ENCODE data around the gene VWCE.

DNA sequence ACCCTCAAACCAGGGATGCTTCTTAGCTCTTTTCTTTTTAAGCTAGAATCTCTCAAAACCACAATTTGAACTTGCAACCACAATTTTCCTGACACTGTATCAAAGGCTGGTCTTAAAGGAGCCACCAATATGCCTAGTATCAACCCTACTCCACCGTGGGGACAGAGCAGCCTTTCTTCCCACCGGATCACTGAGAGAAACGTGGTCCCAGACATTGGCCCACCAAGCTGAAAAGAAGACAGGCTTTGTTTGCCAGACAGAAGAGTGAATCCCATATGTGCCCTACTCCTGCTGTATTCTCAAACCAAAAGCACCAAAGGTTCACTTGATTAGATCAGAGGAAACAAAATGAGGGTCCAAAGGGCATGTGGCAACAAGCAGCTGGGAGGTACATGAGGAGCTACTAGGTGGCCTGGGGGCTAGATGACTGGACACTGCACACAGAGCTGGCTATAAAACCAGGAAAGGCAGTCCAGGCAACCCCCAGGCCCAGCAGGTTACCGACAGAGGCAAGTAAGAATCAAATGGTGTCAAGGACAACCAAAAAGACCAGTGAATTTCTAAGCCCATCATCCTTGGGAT is 3.6 kb upstream of the VWCE start:
- TF ChIP-seq, protein P1, sequence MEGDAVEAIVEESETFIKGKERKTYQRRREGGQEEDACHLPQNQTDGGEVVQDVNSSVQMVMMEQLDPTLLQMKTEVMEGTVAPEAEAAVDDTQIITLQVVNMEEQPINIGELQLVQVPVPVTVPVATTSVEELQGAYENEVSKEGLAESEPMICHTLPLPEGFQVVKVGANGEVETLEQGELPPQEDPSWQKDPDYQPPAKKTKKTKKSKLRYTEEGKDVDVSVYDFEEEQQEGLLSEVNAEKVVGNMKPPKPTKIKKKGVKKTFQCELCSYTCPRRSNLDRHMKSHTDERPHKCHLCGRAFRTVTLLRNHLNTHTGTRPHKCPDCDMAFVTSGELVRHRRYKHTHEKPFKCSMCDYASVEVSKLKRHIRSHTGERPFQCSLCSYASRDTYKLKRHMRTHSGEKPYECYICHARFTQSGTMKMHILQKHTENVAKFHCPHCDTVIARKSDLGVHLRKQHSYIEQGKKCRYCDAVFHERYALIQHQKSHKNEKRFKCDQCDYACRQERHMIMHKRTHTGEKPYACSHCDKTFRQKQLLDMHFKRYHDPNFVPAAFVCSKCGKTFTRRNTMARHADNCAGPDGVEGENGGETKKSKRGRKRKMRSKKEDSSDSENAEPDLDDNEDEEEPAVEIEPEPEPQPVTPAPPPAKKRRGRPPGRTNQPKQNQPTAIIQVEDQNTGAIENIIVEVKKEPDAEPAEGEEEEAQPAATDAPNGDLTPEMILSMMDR (conservative IDR thresholded peaks at IDR 0.05; ENCODE audit: low read depth, low read length) = no peak
- TF ChIP-seq EZH2 (IDR thresholded peaks at IDR 0.05; ENCODE audit: borderline replicate concordance, low read depth, low read length, poor library complexity, severe bottlenecking) = no peak

Measured in A673 (cell line).